Right cardiac atrium (tissue), 5 donors: ENCODE results near the gene CAMK2G. TPM values are rescaled to one million over a fixed set of nuclear protein-coding genes. Genes with fewer than 3 reads are reported as not detected.

Experiments
- ATAC-seq, 2 donors: fragments of 200-7000 bp; cut with Tn5 transposase; one replicate each; pipeline versions ENCODE4 v1.8.0 to v1.9.1; 2020; ENCODE audit warnings: moderate library complexity in 2 of 2, mild to moderate bottlenecking in 1 of 2
- DNase-seq, 3 donors: peaks; one replicate each; pipeline ENCODE4 v3.0.0-alpha.2; 2020
- H3K27ac ChIP-seq: one replicate; pipeline ENCODE4 v1.5.1; 2013; ENCODE audit warnings: mild to moderate bottlenecking, low read length, control low read depth, moderate library complexity
- H3K27me3 ChIP-seq: one replicate; pipeline ENCODE4 v1.6.1; 2013; ENCODE audit not compliant: control insufficient read depth, insufficient read depth
- H3K4me1 ChIP-seq: one replicate; pipeline ENCODE4 v1.6.1; 2013; ENCODE audit warnings: low read length; ENCODE audit not compliant: control insufficient read depth, insufficient read depth
- H3K4me3 ChIP-seq: one replicate; pipeline ENCODE4 v1.5.1; 2013; ENCODE audit warnings: low read length, control low read depth
- H3K9me3 ChIP-seq: one replicate; pipeline ENCODE4 v1.6.1; 2013; ENCODE audit warnings: low read length; ENCODE audit not compliant: control insufficient read depth
- WGBS: extraction: QIAGEN DNeasy Blood & Tissue Kit; methylation state at CpG from one replicate; pipeline ENCODE4 v1.1.7; 2013; 5-methylcytosine and 5-hydroxymethylcytosine counted together
- intact Hi-C, 4 donors: fragments of 100-400 bp; cut with DNase I; formaldehyde crosslinking; loops; one replicate each; pipeline versions ENCODE4 v1.11.0 to v1.14.0; 2022 to 2023
- polyA plus RNA-seq: library from polyadenylated mRNA; stranded (reverse); fragments of 200-250 nt; gene quantifications from one replicate; pipeline ENCODE4 v1.2.3, GENCODE V29; 2013
- total RNA-seq, 4 donors: library from RNA; stranded (reverse); fragmentation: NEBNext Ultra II Directional; extraction: Animal tissue kit (Norgen Biotek cat#: 25700); gene quantifications; one replicate each; pipeline ENCODE4 v1.2.1, GENCODE V29; 2021
- donor health status: healthy with polysubstance abuse.
- donor health status: DM: no; HTN: yes; CAD: no.
- donor health status: DM: no; HTN: no; CAD: no.
- donor health status: DM: no; HTN: yes; CAD: no; lungs with severe emphysema.
- donor health status: DM: yes; HTN: yes; CAD: no.

The CAMK2G gene
- total and polyA plus RNA-seq, 5 donors = 7.3 to 18.2 (median 13.2) TPM

GRCh38 chr10:73911553-73912004, 37.2 kb upstream of the CAMK2G start:
- Histone ChIP-seq H3K9me3 (no peaks in the 10 kb centered on the region), H3K27me3 (no peaks in the 10 kb centered on the region), H3K27ac (peak overlapping the region; percentile 28), H3K4me1 (peaks cover 18% of the 10 kb centered on the region), H3K4me3 (peak overlapping the region; percentile 72)
- intact Hi-C loops = no loop called here
- DNase-seq = no peak
- 15% methylated on average over 14 of the region's 14 CpGs for WGBS
- ATAC-seq = no peak

GRCh38 chr10:73910764-73911552, 36.6 kb upstream of the CAMK2G start, which contains the start of gene PLAU:
Gene PLAU, plus strand, starts transcription at chr10:73911132. Its CDS starts 424 bp downstream, at chr10:73911556.
- Histone ChIP-seq H3K4me3 (peak within 1 kb of the TSS; percentile 72), H3K27me3 (no peaks in the 10 kb centered on the region), H3K9me3 (no peaks in the 10 kb centered on the region), H3K27ac (peak within 1 kb of the TSS; percentile 43), H3K4me1 (peaks cover 18% of the 10 kb centered on the region)
- DNase-seq (peak; percentile 56 to 85 (median 83)), ATAC-seq (peak; percentile 57 to 59)
- WGBS = under 1% methylated on average over 74 of the region's 74 CpGs
- intact Hi-C loops = no loop called here

- peaks cover 18% of the 10 kb centered on the region for H3K4me1 ChIP-seq
- peak overlapping the region; percentile 72 for H3K4me3 ChIP-seq
- no peak for ATAC-seq
- no peaks in the 10 kb centered on the region for H3K27me3 ChIP-seq
- DNase-seq = no peak
- H3K9me3 ChIP-seq = no peaks in the 10 kb centered on the region
- intact Hi-C loops = no loop called here
- H3K27ac ChIP-seq = peak overlapping the region; percentile 43
- WGBS = 21% methylated on average over 9 of the region's 9 CpGs
Measured at GRCh38 chr10:73910401-73910763, 36.0 kb upstream of the CAMK2G start.

- Histone ChIP-seq H3K4me3 (no peak overlapping the region), H3K27me3 (no peaks in the 10 kb centered on the region), H3K9me3 (no peaks in the 10 kb centered on the region), H3K4me1 (peaks cover 18% of the 10 kb centered on the region), H3K27ac (peak overlapping the region; percentile 70)
- ATAC-seq (no peak), DNase-seq (no peak)
- intact Hi-C loops = no loop called here
- WGBS = 87% methylated on average over 4 of the region's 4 CpGs
Measured at GRCh38 chr10:73909540-73910115, 35.3 kb upstream of the CAMK2G start.

- peak; percentile 6 to 61 for ATAC-seq
- peaks cover 18% of the 10 kb centered on the region for H3K4me1 ChIP-seq
- no peaks in the 10 kb centered on the region for H3K27me3 ChIP-seq
- intact Hi-C loops = no loop called here
- peak overlapping the region; percentile 70 for H3K27ac ChIP-seq
- WGBS = 22% methylated on average over 10 of the region's 10 CpGs
- no peak overlapping the region for H3K4me3 ChIP-seq
- no peaks in the 10 kb centered on the region for H3K9me3 ChIP-seq
- peak in 1 of 3 donors; percentile 65 for DNase-seq
Measured at GRCh38 chr10:73908853-73909539, 34.6 kb upstream of the CAMK2G start.

GRCh38 chr10:73907841-73908517, 33.6 kb upstream of the CAMK2G start:
- Histone ChIP-seq H3K27me3 (no peaks in the 10 kb centered on the region), H3K4me3 (no peak overlapping the region), H3K9me3 (no peaks in the 10 kb centered on the region), H3K4me1 (peaks cover 18% of the 10 kb centered on the region), H3K27ac (peak overlapping the region; percentile 30)
- peak in 2 of 3 donors; percentile 67 to 72 for DNase-seq
- intact Hi-C loops = no loop called here
- ATAC-seq = peak in 1 of 2 donors; percentile 21
- 75% methylated on average over 6 of the region's 6 CpGs for WGBS

- Histone ChIP-seq H3K4me3 (no peak overlapping the region), H3K27ac (peak overlapping the region; percentile 81), H3K4me1 (peaks cover 16% of the 10 kb centered on the region), H3K27me3 (no peaks in the 10 kb centered on the region), H3K9me3 (no peaks in the 10 kb centered on the region)
- DNase-seq = peak; percentile 83 to 89 (median 86)
- 26% methylated on average over 8 of the region's 8 CpGs for WGBS
- peak; percentile 81 to 87 for ATAC-seq
- intact Hi-C loops = no loop called here
Measured at GRCh38 chr10:73906524-73907447, 32.4 kb upstream of the CAMK2G start.

GRCh38 chr10:73905256-73906020, 31.1 kb upstream of the CAMK2G start:
- Histone ChIP-seq H3K27ac (no peak overlapping the region), H3K27me3 (no peaks in the 10 kb centered on the region), H3K4me3 (no peak overlapping the region), H3K4me1 (peaks cover 14% of the 10 kb centered on the region), H3K9me3 (no peaks in the 10 kb centered on the region)
- DNase-seq (no peak), ATAC-seq (no peak)
- 85% methylated on average over 4 of the region's 4 CpGs for WGBS
- intact Hi-C loops = no loop called here

GRCh38 chr10:73902351-73902750, 28.0 kb upstream of the CAMK2G start:
- intact Hi-C loops = no loop called here
- H3K4me3 ChIP-seq = no peak overlapping the region
- H3K27ac ChIP-seq = no peak overlapping the region
- H3K27me3 ChIP-seq = no peaks in the 10 kb centered on the region
- 90% methylated on average over 2 of the region's 2 CpGs for WGBS
- no peaks in the 10 kb centered on the region for H3K9me3 ChIP-seq
- peaks cover 3% of the 10 kb centered on the region for H3K4me1 ChIP-seq
- ATAC-seq (no peak), DNase-seq (no peak)
